ENCODE measurements around the gene ASB18.

ASB18 gene

GRCh38 chr2:236240228-236240990 is 23.8 kb downstream of the ASB18 start:
- Histone ChIP-seq H3K27ac (peak overlapping the region; percentile 47 to 50), H3K27me3 (peaks cover 0 to 28% of the 10 kb centered on the region in 2 donors), H3K9me3 (no peaks in the 10 kb centered on the region), H3K4me1 (peaks cover 0 to 24% (median 11%) of the 10 kb centered on the region in 4 donors), H3K36me3 (no peaks in the 10 kb centered on the region), H3K4me3 (no peak overlapping the region)
- intact Hi-C loops (cut with DNase I; ENCODE audit: low total_unique reads), result no loop called here
- TF ChIP-seq CTCF (IDR thresholded peaks at IDR 0.05), result no peak
- peak in 1 of 2 donors; percentile 73 for DNase-seq

GRCh38 chr2:236239276-236240065 is 24.7 kb downstream of the ASB18 start:
- Histone ChIP-seq H3K9me3 (peaks cover 0 to under 1% (median 0%) of the 10 kb centered on the region in 3 donors), H3K4me1 (peaks cover 0 to 24% (median 11%) of the 10 kb centered on the region in 4 donors), H3K36me3 (no peaks in the 10 kb centered on the region), H3K27me3 (peaks cover 0 to 33% of the 10 kb centered on the region in 2 donors), H3K27ac (peak overlapping the region; percentile 47 to 50), H3K4me3 (no peak overlapping the region)
- intact Hi-C loops (cut with DNase I; ENCODE audit: low total_unique reads), result no loop called here
- DNase-seq, result peak in 1 of 2 donors; percentile 60
- no peak for TF ChIP-seq CTCF (IDR thresholded peaks at IDR 0.05)

- Histone ChIP-seq H3K27ac (peak overlapping the region; percentile 25 to 50), H3K27me3 (peaks cover 0 to 33% of the 10 kb centered on the region in 2 donors), H3K4me1 (peaks cover 0 to 24% (median 11%) of the 10 kb centered on the region in 4 donors), H3K36me3 (no peaks in the 10 kb centered on the region), H3K4me3 (no peak overlapping the region), H3K9me3 (peaks cover 0 to 6% (median 0%) of the 10 kb centered on the region in 3 donors)
- intact Hi-C loops (cut with DNase I; ENCODE audit: low total_unique reads), result no loop called here
- no peak for TF ChIP-seq CTCF (IDR thresholded peaks at IDR 0.05)
- peak in 1 of 2 donors; percentile 20 for DNase-seq
Measured at GRCh38 chr2:236238751-236239150, 25.5 kb downstream of the ASB18 start.

- TF ChIP-seq CTCF (IDR thresholded peaks at IDR 0.05), result no peak
- Histone ChIP-seq H3K27ac (no peak overlapping the region), H3K27me3 (peaks cover 0 to 33% of the 10 kb centered on the region in 2 donors), H3K4me1 (peaks cover 0 to 24% (median 11%) of the 10 kb centered on the region in 4 donors), H3K9me3 (peaks cover 0 to 10% (median 4%) of the 10 kb centered on the region in 3 donors), H3K4me3 (peak overlapping the region; percentile 42 to 52), H3K36me3 (no peaks in the 10 kb centered on the region)
- intact Hi-C loops (cut with DNase I; ENCODE audit: low total_unique reads), result no loop called here
- peak in 1 of 2 donors; percentile 63 for DNase-seq
Measured at GRCh38 chr2:236237468-236238190, 26.6 kb downstream of the ASB18 start.

All from tibial artery (tissue), 4 donors.